Endothelial cell of umbilical vein (primary cell): ENCODE measurements around the gene PHB1. TPM values are rescaled to one million over a fixed set of nuclear protein-coding genes. Genes with fewer than 3 reads are reported as not detected.

ENCODE experiments used
- BruUV-seq: library from RNA; stranded (reverse); fragments of 400-500 nt; replicated peaks from 2 replicates; lab custom pipeline; 2021; lab: Mats Ljungman, UMichigan
- CTCF ChIA-PET: fragments of 300-600, 350-600 bp; sonication (Branson Sonifier 250); formaldehyde crosslinking; loops from one replicate; lab custom pipeline; 2021; ENCODE audit warnings: antibody characterized with exemption, inconsistent platforms; lab: Charles Lee
- POLR2A ChIA-PET: fragments of 300-600, 350-600 bp; sonication (Branson Sonifier 250); formaldehyde crosslinking; loops from one replicate; lab custom pipeline; 2021; ENCODE audit warnings: antibody characterized with exemption, inconsistent platforms; lab: Charles Lee
- DNase-seq: peaks from one replicate; pipeline ENCODE4 v3.0.0-alpha.2; 2011; ENCODE audit warnings: low read depth, low spot score
- FAIRE-seq: peaks from 2 replicates; lab custom pipeline; 2011; peaks lifted over from hg19 to GRCh38; lab: Jason Lieb, UNC
- H2AFZ ChIP-seq: 2 replicates; pipeline ENCODE4 v1.6.0; 2012; ENCODE audit warnings: low read depth, low read length, control low read depth, inconsistent platforms
- H3K27ac ChIP-seq: 2 replicates; pipeline ENCODE4 v1.5.1; 2011; ENCODE audit warnings: low read depth, mild to moderate bottlenecking, control low read depth, low read length, moderate library complexity; ENCODE audit not compliant: insufficient read depth
- H3K27me3 ChIP-seq, 2 experiments: 2 replicates each; pipeline versions ENCODE4 v1.6.0 to v1.6.1; 2011; ENCODE audit warnings: low read length in 2 of 2, mixed read lengths in 1 of 2; ENCODE audit not compliant: control insufficient read depth in 2 of 2, insufficient read depth in 2 of 2
- H3K36me3 ChIP-seq, 2 experiments: 2 replicates in 1 of 2; 3 replicates in 1 of 2; pipeline ENCODE4 v1.5.1; 2011; ENCODE audit warnings: low read length in 2 of 2, mild to moderate bottlenecking in 1 of 2, moderate library complexity in 1 of 2; ENCODE audit not compliant: control insufficient read depth in 2 of 2, insufficient read depth in 2 of 2; ENCODE audit errors: extremely low read depth in 1 of 2
- H3K4me1 ChIP-seq: 3 replicates; pipeline ENCODE4 v1.5.1; 2011; ENCODE audit warnings: mild to moderate bottlenecking, low read length; ENCODE audit not compliant: control insufficient read depth, insufficient read depth; ENCODE audit errors: extremely low read depth
- H3K4me2 ChIP-seq: 2 replicates; pipeline ENCODE4 v1.6.1; 2011; ENCODE audit warnings: low read length, control low read depth, mixed read lengths; ENCODE audit not compliant: insufficient read depth
- H3K4me3 ChIP-seq, 3 experiments: fragments of 200-600 bp in 1 of 3; sonication (generic), shearing (Covaris generic) in 1 of 3; replicated peaks in 1 of 3; 2 replicates each; pipeline ENCODE4 v1.5.1; 2011 to 2016; ENCODE audit warnings: control low read depth in 3 of 3, low read length in 3 of 3, mild to moderate bottlenecking in 2 of 3, inconsistent platforms in 1 of 3, low read depth in 1 of 3, moderate library complexity in 1 of 3; ENCODE audit not compliant: insufficient read depth in 1 of 3
- H3K79me2 ChIP-seq: 2 replicates; pipeline ENCODE4 v1.6.0; 2012; ENCODE audit warnings: low read length, inconsistent platforms; ENCODE audit not compliant: control insufficient read depth, insufficient read depth
- H3K9ac ChIP-seq: replicated peaks from 2 replicates; pipeline ENCODE3; 2011; ENCODE audit warnings: low read length, control low read depth; ENCODE audit not compliant: insufficient read depth; ENCODE audit errors: extremely low read depth
- H3K9me1 ChIP-seq: replicated peaks from 3 replicates; pipeline ENCODE4 v1.6.0; 2011; ENCODE audit warnings: mild to moderate bottlenecking, low read length; ENCODE audit not compliant: control insufficient read depth, insufficient read depth; ENCODE audit errors: extremely low read depth
- H3K9me3 ChIP-seq: replicated peaks from 2 replicates; pipeline ENCODE4 v1.5.1; 2012; ENCODE audit warnings: low read length, inconsistent platforms; ENCODE audit not compliant: control insufficient read depth, insufficient read depth
- H4K20me1 ChIP-seq: replicated peaks from 2 replicates; pipeline ENCODE3; 2011; ENCODE audit warnings: mild to moderate bottlenecking, low read length; ENCODE audit not compliant: control insufficient read depth, insufficient read depth; ENCODE audit errors: extremely low read depth
- EZH2 ChIP-seq: IDR thresholded peaks from 2 replicates; pipeline ENCODE4 v1.6.1; 2012; ENCODE audit warnings: borderline replicate concordance, low read depth, mild to moderate bottlenecking, moderate library complexity, low read length, inconsistent platforms; ENCODE audit not compliant: severe bottlenecking
- FOS ChIP-seq: IDR thresholded peaks from 2 replicates; pipeline ENCODE4 v1.6.1; 2011; ENCODE audit warnings: mild to moderate bottlenecking, low read length, moderate library complexity, borderline replicate concordance; ENCODE audit not compliant: insufficient read depth
- JUN ChIP-seq: IDR thresholded peaks from 2 replicates; pipeline ENCODE4 v1.6.1; 2011; ENCODE audit warnings: borderline replicate concordance, low read depth; ENCODE audit not compliant: insufficient read length, insufficient read depth
- MAX ChIP-seq: IDR thresholded peaks from 2 replicates; pipeline ENCODE4 v1.6.1; 2011; ENCODE audit not compliant: insufficient read depth, insufficient read length
- MYC ChIP-seq: IDR thresholded peaks from one replicate; pipeline ENCODE4 v1.6.1; 2011; ENCODE audit warnings: mild to moderate bottlenecking, low read depth, low read length
- POLR2A ChIP-seq: IDR thresholded peaks from 2 replicates; pipeline ENCODE4 v1.6.1; 2012; ENCODE audit warnings: low read depth, mild to moderate bottlenecking, control low read depth, low read length
- POLR2AphosphoS5 ChIP-seq: IDR thresholded peaks from 2 replicates; pipeline ENCODE4 v1.6.1; 2012; ENCODE audit warnings: low read depth, mild to moderate bottlenecking, control low read depth, low read length, moderate library complexity; ENCODE audit not compliant: insufficient read depth
- dilution Hi-C: fragments of 300-500 bp; cut with MboI; formaldehyde crosslinking; loops from one replicate; pipeline ENCODE4 v1.15.0; 2019; ENCODE audit warnings: low sequenced_read_pairs; ENCODE audit not compliant: extremely low pct_ligation_motif_present
- intact Hi-C: fragments of 100-400 bp; cut with micrococcal nuclease; formaldehyde crosslinking; loops from one replicate; pipeline ENCODE4 v1.10.0; 2022
- polyA plus RNA-seq, 4 experiments: library from polyadenylated mRNA; depleted of rRNA in 3 of 4; stranded (reverse) in 3 of 4; unstranded in 1 of 4; fragments of >200 nt; gene quantifications; 2 replicates each; pipeline versions ENCODE4 v1.2.1 to v1.2.3, GENCODE V29; 2011 to 2012; ENCODE audit warnings: missing spikeins in 1 of 4
- total RNA-seq: library from RNA; stranded (reverse); gene quantifications from 2 replicates; pipeline ENCODE4 v1.2.3, GENCODE V29; 2021

PHB1 gene
- total and polyA plus RNA-seq, 2 donors (not counting 3 experiments of a cell fraction or from before 2014, with no cell fraction given) = 222 to 287 TPM

- H3K9me3 ChIP-seq = no peaks in the 10 kb centered on the region
- H3K27me3 ChIP-seq = peaks cover 33 to 36% of the 10 kb centered on the region in 2 experiments
- H3K4me3 ChIP-seq = no peak overlapping the region
- CTCF ChIA-PET = interaction anchor here (0.7 to 1.6 kb wide), 7 partner anchors 15 to 100 kb away, joined by 3 to 6 read pairs (median 3); no protein-coding TSS in a partner anchor
- DNase-seq = no peak
- no peaks in the 10 kb centered on the region for H3K36me3 ChIP-seq
- dilution Hi-C loops (no loop called here), intact Hi-C loops (no loop called here)
- H4K20me1 ChIP-seq = no peaks in the 10 kb centered on the region
- no peak overlapping the region for H3K27ac ChIP-seq
- H3K9me1 ChIP-seq = no peaks in the 10 kb centered on the region
- BruUV-seq = no TSS peak
- no peaks in the 10 kb centered on the region for H3K79me2 ChIP-seq
- POLR2A ChIA-PET = no interaction called here
- no peak overlapping the region for H2AFZ ChIP-seq
- no peaks in the 10 kb centered on the region for H3K4me1 ChIP-seq
- H3K4me2 ChIP-seq = no peak overlapping the region
- no peak for FAIRE-seq
- no peak overlapping the region for H3K9ac ChIP-seq
- no peak for TF ChIP-seq JUN
- TF ChIP-seq FOS = no peak
- no peak for TF ChIP-seq POLR2A
- no peak for TF ChIP-seq MYC
- no peak for TF ChIP-seq EZH2
- no peak for TF ChIP-seq MAX
- no peak for TF ChIP-seq POLR2AphosphoS5
These were observed 43.2 kb upstream of the PHB1 start for GRCh38 chr17:49457564-49458535.
